SK-N-SH treated with all-trans-retinoic acid at 6 μM for 48 hours (cell line): ENCODE results near the gene MBTPS2.

Source experiments
- ARNTL ChIP-seq: fragments of 450-650 bp; formaldehyde crosslinking; IDR thresholded peaks from 2 replicates; pipeline ENCODE4 v1.5.0; 2020; ENCODE audit warnings: low read depth, mild to moderate bottlenecking, moderate library complexity, borderline replicate concordance
- BACH2 ChIP-seq: fragments of 250-450 bp; sonication (Bioruptor Pico); IDR thresholded peaks from 2 replicates; pipeline ENCODE4 v1.9.0; 2021; ENCODE audit warnings: mild to moderate bottlenecking, borderline replicate concordance
- CREB5 ChIP-seq: fragments of 250-450 bp; sonication (Bioruptor Pico); IDR thresholded peaks from 2 replicates; pipeline ENCODE4 v1.5.1; 2020; ENCODE audit warnings: low read depth, mild to moderate bottlenecking, moderate library complexity
- CSDC2 ChIP-seq: fragments of 250-450 bp; sonication (Bioruptor Pico); IDR thresholded peaks from 2 replicates; pipeline ENCODE4 v1.5.0; 2020; ENCODE audit warnings: mild to moderate bottlenecking, moderate library complexity
- ISL1 ChIP-seq: fragments of 250-450 bp; sonication (Bioruptor Pico); IDR thresholded peaks from 2 replicates; pipeline ENCODE4 v2.1.2; 2022; ENCODE audit warnings: mild to moderate bottlenecking, moderate library complexity
- OSR1 ChIP-seq: fragments of 250-450 bp; sonication (Bioruptor Pico); IDR thresholded peaks from 2 replicates; pipeline ENCODE4 v1.8.0; 2022; ENCODE audit warnings: moderate library complexity, mild to moderate bottlenecking, inconsistent platforms
- PATZ1 ChIP-seq: fragments of 250-450 bp; sonication (Bioruptor Pico); IDR thresholded peaks from 2 replicates; pipeline ENCODE4 v1.8.0; 2020; ENCODE audit warnings: mild to moderate bottlenecking, moderate library complexity, borderline replicate concordance
- PPARA ChIP-seq: fragments of 250-450 bp; sonication (Bioruptor Pico); IDR thresholded peaks from 2 replicates; pipeline ENCODE4 v1.5.0; 2020; ENCODE audit warnings: mild to moderate bottlenecking, borderline replicate concordance
- SNAI2 ChIP-seq: fragments of 250-450 bp; sonication (Bioruptor Pico); IDR thresholded peaks from 2 replicates; pipeline ENCODE4 v1.5.0; 2020; ENCODE audit warnings: mild to moderate bottlenecking, moderate library complexity
- ZC3H10 ChIP-seq: fragments of 250-450 bp; sonication (Bioruptor Pico); IDR thresholded peaks from 2 replicates; pipeline ENCODE4 v1.5.1; 2021; ENCODE audit warnings: mild to moderate bottlenecking, moderate library complexity
- ZFP3 ChIP-seq: fragments of 250-450 bp; sonication (Bioruptor Pico); IDR thresholded peaks from 2 replicates; pipeline ENCODE4 v1.5.0; 2020; ENCODE audit warnings: mild to moderate bottlenecking, moderate library complexity
- ZFP30 ChIP-seq: fragments of 450-650 bp; formaldehyde crosslinking; IDR thresholded peaks from 2 replicates; pipeline ENCODE4 v1.5.0; 2022; ENCODE audit warnings: mild to moderate bottlenecking, moderate library complexity

- TF ChIP-seq PATZ1 (CRISPR knock-in tag) = no peak
- no peak for TF ChIP-seq ZC3H10 (CRISPR knock-in tag)
- no peak for TF ChIP-seq ZFP3 (CRISPR knock-in tag)
- TF ChIP-seq PPARA (CRISPR knock-in tag) = no peak
- no peak for TF ChIP-seq OSR1 (CRISPR knock-in tag)
- no peak for TF ChIP-seq ARNTL (CRISPR knock-in tag)
- TF ChIP-seq CSDC2 = no peak
- no peak for TF ChIP-seq BACH2 (CRISPR knock-in tag)
- TF ChIP-seq ZFP30 (CRISPR knock-in tag) = no peak
- no peak for TF ChIP-seq ISL1 (CRISPR knock-in tag)
- TF ChIP-seq SNAI2 (CRISPR knock-in tag) = no peak
- no peak for TF ChIP-seq CREB5
Measured at GRCh38 chrX:21847342-21847741, 7.9 kb downstream of the MBTPS2 start.
